ENCODE results near the gene XPNPEP1.

Gene XPNPEP1

GRCh38 chr10:109887776-109888175 is 35.5 kb downstream of the XPNPEP1 start:
- TF ChIP-seq TEAD4 (IDR thresholded peaks at IDR 0.05) (no peak), ZBTB7A (IDR thresholded peaks at IDR 0.05; ENCODE audit: low read depth) (no peak), NFIC (IDR thresholded peaks at IDR 0.05) (no peak), EP300 (IDR thresholded peaks at IDR 0.05; ENCODE audit: borderline replicate concordance) (no peak), TCF12 (IDR thresholded peaks at IDR 0.05; ENCODE audit: low read depth) (no peak), RAD21 (IDR thresholded peaks at IDR 0.05; ENCODE audit: low read depth) (no peak), MAX (IDR thresholded peaks at IDR 0.05) (no peak)

GRCh38 chr10:109887243-109887642 is 36.1 kb downstream of the XPNPEP1 start:
- TF ChIP-seq USF1 (IDR thresholded peaks at IDR 0.05) (no peak), REST (IDR thresholded peaks at IDR 0.05; ENCODE audit: low read depth) (no peak), CEBPB (IDR thresholded peaks at IDR 0.05) (no peak), EP300 (IDR thresholded peaks at IDR 0.05; ENCODE audit: borderline replicate concordance) (no peak), ZBTB7A (IDR thresholded peaks at IDR 0.05; ENCODE audit: low read depth) (no peak), YY1 (IDR thresholded peaks at IDR 0.05; ENCODE audit: low read depth) (no peak), CREB1 (IDR thresholded peaks at IDR 0.05; ENCODE audit: low read depth) (no peak), TEAD4 (IDR thresholded peaks at IDR 0.05) (no peak), TCF12 (IDR thresholded peaks at IDR 0.05; ENCODE audit: low read depth) (no peak), NFIC (IDR thresholded peaks at IDR 0.05) (no peak), EGR1 (IDR thresholded peaks at IDR 0.05) (no peak), FOXM1 (IDR thresholded peaks at IDR 0.05; ENCODE audit: borderline replicate concordance, low read depth) (no peak), RAD21 (IDR thresholded peaks at IDR 0.05; ENCODE audit: low read depth) (no peak), MAX (IDR thresholded peaks at IDR 0.05) (no peak), TAF1 (IDR thresholded peaks at IDR 0.05; ENCODE audit: low read depth) (no peak)

GRCh38 chr10:109886781-109887140 is 36.5 kb downstream of the XPNPEP1 start:
- TF ChIP-seq REST (IDR thresholded peaks at IDR 0.05; ENCODE audit: low read depth) (no peak), TAF1 (IDR thresholded peaks at IDR 0.05; ENCODE audit: low read depth) (no peak), RAD21 (IDR thresholded peaks at IDR 0.05; ENCODE audit: low read depth) (no peak), EGR1 (IDR thresholded peaks at IDR 0.05) (no peak)

GRCh38 chr10:109886037-109886780 is 37.1 kb downstream of the XPNPEP1 start:
- TF ChIP-seq REST (IDR thresholded peaks at IDR 0.05; ENCODE audit: low read depth) (no peak), EGR1 (IDR thresholded peaks at IDR 0.05) (no peak), TCF12 (IDR thresholded peaks at IDR 0.05; ENCODE audit: low read depth) (no peak), CREB1 (IDR thresholded peaks at IDR 0.05; ENCODE audit: low read depth) (no peak), FOXM1 (IDR thresholded peaks at IDR 0.05; ENCODE audit: borderline replicate concordance, low read depth) (no peak), MAX (IDR thresholded peaks at IDR 0.05) (no peak), TAF1 (IDR thresholded peaks at IDR 0.05; ENCODE audit: low read depth) (no peak), RAD21 (IDR thresholded peaks at IDR 0.05; ENCODE audit: low read depth) (no peak), NFIC (IDR thresholded peaks at IDR 0.05) (no peak), ZBTB7A (IDR thresholded peaks at IDR 0.05; ENCODE audit: low read depth) (no peak), USF1 (IDR thresholded peaks at IDR 0.05) (no peak), CEBPB (IDR thresholded peaks at IDR 0.05) (no peak), EP300 (IDR thresholded peaks at IDR 0.05; ENCODE audit: borderline replicate concordance) (no peak), TEAD4 (IDR thresholded peaks at IDR 0.05) (no peak), YY1 (IDR thresholded peaks at IDR 0.05; ENCODE audit: low read depth) (no peak)

Measured in Ishikawa (cell line).